HEK293 (cell line): ENCODE measurements around the gene GAPDHS.

Experiments used
- GLI4 ChIP-seq: fragments of 450-650 bp; formaldehyde crosslinking; IDR thresholded peaks from 2 replicates; pipeline ENCODE4 v1.5.1; 2016; ENCODE audit warnings: missing biosample characterization, missing genetic modification characterization
- RBAK ChIP-seq: fragments of 450-650 bp; formaldehyde crosslinking; IDR thresholded peaks from 2 replicates; pipeline ENCODE4 v1.5.1; 2016; ENCODE audit warnings: missing biosample characterization, missing genetic modification characterization
- ZNF274 ChIP-seq, 2 experiments: fragments of 200-500 bp in 1 of 2; fragments of 450-650 bp in 1 of 2; sonication (Bioruptor generic) in 1 of 2; formaldehyde crosslinking in 1 of 2; IDR thresholded peaks; 2 replicates each; pipeline versions ENCODE4 v1.5.1 to v1.6.1; 2014 to 2016; ENCODE audit warnings: borderline replicate concordance in 1 of 2, inconsistent platforms in 1 of 2, low read length in 1 of 2, missing biosample characterization in 1 of 2, missing genetic modification characterization in 1 of 2
- ZNF510 ChIP-seq: fragments of 450-650 bp; formaldehyde crosslinking; IDR thresholded peaks from 2 replicates; pipeline ENCODE4 v1.5.1; 2018; ENCODE audit warnings: mild to moderate bottlenecking, missing genetic modification characterization, missing biosample characterization; ENCODE audit not compliant: insufficient replicate concordance
- ZNF658 ChIP-seq: fragments of 450-650 bp; formaldehyde crosslinking; IDR thresholded peaks from 2 replicates; pipeline ENCODE4; 2016; ENCODE audit warnings: missing biosample characterization, missing genetic modification characterization
- TF ChIP-seq, protein P1 (sequence below): fragments of 450-650 bp; formaldehyde crosslinking; IDR thresholded peaks from 2 replicates; pipeline ENCODE4 v1.5.1; 2016; ENCODE audit warnings: missing biosample characterization, missing genetic modification characterization
- TF ChIP-seq, protein P2 (sequence below): fragments of 450-650 bp; formaldehyde crosslinking; IDR thresholded peaks from 2 replicates; pipeline ENCODE4 v1.5.1; 2016; ENCODE audit warnings: missing biosample characterization, missing genetic modification characterization

- TF ChIP-seq, protein P1, sequence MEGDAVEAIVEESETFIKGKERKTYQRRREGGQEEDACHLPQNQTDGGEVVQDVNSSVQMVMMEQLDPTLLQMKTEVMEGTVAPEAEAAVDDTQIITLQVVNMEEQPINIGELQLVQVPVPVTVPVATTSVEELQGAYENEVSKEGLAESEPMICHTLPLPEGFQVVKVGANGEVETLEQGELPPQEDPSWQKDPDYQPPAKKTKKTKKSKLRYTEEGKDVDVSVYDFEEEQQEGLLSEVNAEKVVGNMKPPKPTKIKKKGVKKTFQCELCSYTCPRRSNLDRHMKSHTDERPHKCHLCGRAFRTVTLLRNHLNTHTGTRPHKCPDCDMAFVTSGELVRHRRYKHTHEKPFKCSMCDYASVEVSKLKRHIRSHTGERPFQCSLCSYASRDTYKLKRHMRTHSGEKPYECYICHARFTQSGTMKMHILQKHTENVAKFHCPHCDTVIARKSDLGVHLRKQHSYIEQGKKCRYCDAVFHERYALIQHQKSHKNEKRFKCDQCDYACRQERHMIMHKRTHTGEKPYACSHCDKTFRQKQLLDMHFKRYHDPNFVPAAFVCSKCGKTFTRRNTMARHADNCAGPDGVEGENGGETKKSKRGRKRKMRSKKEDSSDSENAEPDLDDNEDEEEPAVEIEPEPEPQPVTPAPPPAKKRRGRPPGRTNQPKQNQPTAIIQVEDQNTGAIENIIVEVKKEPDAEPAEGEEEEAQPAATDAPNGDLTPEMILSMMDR (tag by site-specific recombination), result no peak; the same call in 1 of the 2 replicates
- TF ChIP-seq GLI4 (tag by site-specific recombination) (no peak), ZNF274 (IDR thresholded peaks at IDR 0.05; ENCODE audit: low read length) (no peak), ZNF274 (tag by site-specific recombination; IDR thresholded peaks at IDR 0.05; ENCODE audit: borderline replicate concordance) (no peak), ZNF658 (tag by site-specific recombination) (no peak), RBAK (no peak), ZNF510 (no peak)
- TF ChIP-seq, protein P2, sequence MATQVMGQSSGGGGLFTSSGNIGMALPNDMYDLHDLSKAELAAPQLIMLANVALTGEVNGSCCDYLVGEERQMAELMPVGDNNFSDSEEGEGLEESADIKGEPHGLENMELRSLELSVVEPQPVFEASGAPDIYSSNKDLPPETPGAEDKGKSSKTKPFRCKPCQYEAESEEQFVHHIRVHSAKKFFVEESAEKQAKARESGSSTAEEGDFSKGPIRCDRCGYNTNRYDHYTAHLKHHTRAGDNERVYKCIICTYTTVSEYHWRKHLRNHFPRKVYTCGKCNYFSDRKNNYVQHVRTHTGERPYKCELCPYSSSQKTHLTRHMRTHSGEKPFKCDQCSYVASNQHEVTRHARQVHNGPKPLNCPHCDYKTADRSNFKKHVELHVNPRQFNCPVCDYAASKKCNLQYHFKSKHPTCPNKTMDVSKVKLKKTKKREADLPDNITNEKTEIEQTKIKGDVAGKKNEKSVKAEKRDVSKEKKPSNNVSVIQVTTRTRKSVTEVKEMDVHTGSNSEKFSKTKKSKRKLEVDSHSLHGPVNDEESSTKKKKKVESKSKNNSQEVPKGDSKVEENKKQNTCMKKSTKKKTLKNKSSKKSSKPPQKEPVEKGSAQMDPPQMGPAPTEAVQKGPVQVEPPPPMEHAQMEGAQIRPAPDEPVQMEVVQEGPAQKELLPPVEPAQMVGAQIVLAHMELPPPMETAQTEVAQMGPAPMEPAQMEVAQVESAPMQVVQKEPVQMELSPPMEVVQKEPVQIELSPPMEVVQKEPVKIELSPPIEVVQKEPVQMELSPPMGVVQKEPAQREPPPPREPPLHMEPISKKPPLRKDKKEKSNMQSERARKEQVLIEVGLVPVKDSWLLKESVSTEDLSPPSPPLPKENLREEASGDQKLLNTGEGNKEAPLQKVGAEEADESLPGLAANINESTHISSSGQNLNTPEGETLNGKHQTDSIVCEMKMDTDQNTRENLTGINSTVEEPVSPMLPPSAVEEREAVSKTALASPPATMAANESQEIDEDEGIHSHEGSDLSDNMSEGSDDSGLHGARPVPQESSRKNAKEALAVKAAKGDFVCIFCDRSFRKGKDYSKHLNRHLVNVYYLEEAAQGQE, result no peak
Measured at GRCh38 chr19:35510626-35510964, 22.7 kb upstream of the GAPDHS start.
